Activated CD4-positive, alpha-beta T cell treated with anti-CD3 and anti-CD28 coated beads, Interleukin-2, amount 50 U/mL, for 1 hour (primary cell): Measurements from ENCODE around the gene ABHD14A.

Source experiments
- DNase-seq: peaks from one replicate; pipeline ENCODE4 v3.0.0-alpha.2; 2020

The ABHD14A gene

DNA sequence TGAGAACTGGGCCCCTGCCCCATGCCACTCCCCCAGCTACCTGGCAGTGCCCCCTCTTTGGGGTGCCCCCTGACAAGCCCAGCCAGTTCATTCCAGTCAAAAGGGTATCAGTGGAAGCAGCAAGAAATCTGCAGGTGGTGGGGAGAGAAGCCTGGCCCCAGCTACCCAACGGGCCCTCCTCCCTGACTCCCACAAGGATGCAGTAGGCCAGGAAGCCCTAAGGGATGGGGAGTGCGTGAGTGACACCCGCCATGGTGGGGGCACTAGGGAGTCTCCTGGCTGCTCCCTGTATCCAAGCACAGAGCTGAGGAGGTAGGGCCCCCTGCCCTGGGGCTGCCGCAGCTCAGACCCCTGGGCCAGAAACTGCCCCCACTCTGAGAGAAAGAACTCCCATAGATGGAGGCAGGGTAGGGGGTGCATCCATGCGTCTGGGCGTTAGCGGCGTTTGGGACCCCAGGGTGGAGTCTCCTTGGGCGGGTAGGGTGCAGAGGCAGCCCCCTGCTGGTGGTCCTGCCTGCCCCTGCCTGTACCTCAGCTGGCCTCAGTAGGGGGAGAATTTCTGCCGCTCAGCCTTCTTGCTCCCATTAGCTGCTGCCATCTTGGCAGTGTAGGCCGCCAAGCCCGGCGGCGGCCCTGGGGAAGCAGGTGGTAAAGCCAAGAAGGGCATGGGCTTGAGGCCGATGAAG lies 17.2 kb upstream of the ABHD14A start:
- no peak for DNase-seq

DNA sequence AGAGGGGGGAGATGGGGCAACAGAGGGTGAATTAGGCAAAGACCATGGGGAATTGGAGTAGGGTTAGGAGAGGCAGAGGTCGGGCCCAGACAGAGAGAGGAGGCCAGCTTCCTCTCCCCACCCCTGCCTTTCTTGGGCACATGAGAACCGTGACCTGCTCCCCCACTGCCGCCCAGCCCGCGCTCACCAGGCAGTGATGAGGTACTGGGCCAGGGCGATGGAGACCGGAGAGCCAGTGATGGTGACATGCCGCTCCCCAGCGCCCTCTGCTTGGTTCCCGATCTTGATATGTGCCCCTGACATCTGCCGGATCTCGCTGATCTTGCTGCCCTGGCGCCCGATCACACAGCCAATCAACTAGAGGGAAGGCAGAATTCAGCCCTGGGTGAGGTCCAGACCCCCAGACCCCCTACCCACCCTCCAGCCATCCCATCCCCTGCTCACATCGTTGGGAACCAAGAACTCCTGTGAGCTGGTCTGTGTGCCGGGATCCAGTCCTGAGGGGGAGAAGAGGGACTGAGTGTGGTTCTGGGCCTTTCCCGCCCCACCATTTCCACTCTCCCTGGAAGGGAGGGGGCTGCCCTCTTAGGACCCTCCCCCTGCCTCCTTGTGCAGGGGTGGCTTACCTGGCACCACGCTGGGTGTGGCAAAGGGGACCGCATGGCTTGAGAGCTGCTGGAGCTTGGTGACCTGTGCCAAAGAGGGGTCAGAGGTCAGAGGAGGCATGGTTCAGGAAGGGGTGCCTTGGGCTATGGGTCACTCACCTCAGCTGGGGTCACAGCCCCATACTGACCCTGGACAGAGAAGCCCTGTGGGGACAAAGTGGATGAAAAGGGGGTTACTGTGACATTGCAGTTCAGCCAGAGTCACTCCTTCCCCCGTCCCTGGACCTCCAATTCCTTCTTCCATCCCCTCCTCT lies 16.0 kb upstream of the ABHD14A start:
- DNase-seq, result no peak

GRCh38 chr3:51959651-51960050 lies 15.2 kb upstream of the ABHD14A start:
- DNase-seq, result no peak

DNA sequence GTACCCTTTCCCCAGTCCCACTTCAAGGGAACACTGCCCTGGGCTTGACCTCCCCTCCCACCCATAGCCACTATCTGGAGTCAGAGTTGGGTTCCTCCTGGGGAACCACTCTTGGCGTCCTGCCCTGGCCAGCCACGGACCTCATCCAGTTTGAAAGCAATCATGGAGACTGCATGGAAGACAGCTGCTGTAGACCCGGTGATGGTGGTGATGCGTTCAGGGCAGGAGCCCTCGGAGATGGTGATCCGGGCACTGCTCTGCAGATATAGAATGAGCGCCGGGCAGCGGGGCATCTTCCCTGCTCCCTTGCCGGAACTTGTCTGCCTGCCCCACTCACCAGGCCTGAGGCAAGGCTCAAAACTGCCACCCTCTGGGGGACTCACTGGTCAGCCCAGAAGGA lies 14.5 kb upstream of the ABHD14A start:
- no peak for DNase-seq

GRCh38 chr3:51961011-51961410 lies 13.9 kb upstream of the ABHD14A start:
- DNase-seq, result no peak

- DNase-seq, result no peak
These were observed 13.0 kb upstream of the ABHD14A start for GRCh38 chr3:51961602-51962569.

GRCh38 chr3:51962854-51963530 lies 11.9 kb upstream of the ABHD14A start:
- no peak for DNase-seq

- DNase-seq, result no peak
These were observed 10.9 kb upstream of the ABHD14A start for GRCh38 chr3:51963951-51964451.

- DNase-seq, result no peak
These were observed 10.3 kb upstream of the ABHD14A start for GRCh38 chr3:51964521-51964920.

DNA sequence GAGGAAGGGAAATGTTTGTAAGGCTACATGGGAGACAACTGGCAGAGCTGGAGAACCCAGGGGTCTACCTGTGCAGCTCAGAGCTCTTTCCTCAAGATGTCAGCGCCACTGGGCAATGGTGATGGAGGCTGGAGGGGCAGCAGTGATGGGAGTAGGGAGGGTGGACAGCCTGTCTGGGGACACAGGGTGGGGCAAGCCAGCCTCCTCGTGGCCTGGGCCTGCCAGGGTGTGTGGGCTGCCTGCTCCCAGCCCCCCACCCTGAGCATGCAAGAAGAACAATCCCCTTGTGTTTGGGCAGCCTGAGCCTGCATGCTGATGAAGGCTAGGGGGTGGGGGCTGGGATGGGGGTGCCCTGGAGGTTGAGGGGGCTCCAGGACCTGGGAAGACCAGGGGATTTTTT lies 8.8 kb upstream of the ABHD14A start:
- no peak for DNase-seq

DNA sequence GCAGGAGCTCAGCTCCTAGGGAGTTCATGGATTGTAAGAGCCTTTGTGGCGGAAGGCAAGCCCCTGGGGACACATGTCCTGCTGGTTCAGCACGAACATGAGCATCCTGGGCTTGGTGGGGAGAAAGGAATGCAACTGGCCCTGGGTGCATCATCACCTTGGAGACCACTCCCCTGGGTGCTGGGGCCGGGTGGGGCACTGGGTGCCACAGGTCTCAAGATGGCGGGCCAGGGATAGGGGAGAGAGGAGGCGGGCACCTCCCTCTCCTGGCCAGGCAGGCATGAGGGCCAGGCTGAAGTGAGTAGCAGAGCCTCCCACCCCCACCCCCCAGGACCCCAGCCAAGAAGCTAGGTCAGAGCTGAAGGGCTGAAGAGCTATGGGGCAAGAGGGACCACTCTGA lies 8.4 kb upstream of the ABHD14A start:
- no peak for DNase-seq

GRCh38 chr3:51966922-51967383 lies 7.9 kb upstream of the ABHD14A start:
- DNase-seq, result no peak

- DNase-seq, result peak; percentile 22
These were observed 7.3 kb upstream of the ABHD14A start, which contains the start of gene PCBP4 for GRCh38 chr3:51967384-51968169. Gene PCBP4, minus strand, starts transcription at chr3:51967454. Its CDS starts 6,214 bp downstream, at chr3:51961240.

GRCh38 chr3:51968170-51968775 lies 6.6 kb upstream of the ABHD14A start:
- no peak for DNase-seq

DNA sequence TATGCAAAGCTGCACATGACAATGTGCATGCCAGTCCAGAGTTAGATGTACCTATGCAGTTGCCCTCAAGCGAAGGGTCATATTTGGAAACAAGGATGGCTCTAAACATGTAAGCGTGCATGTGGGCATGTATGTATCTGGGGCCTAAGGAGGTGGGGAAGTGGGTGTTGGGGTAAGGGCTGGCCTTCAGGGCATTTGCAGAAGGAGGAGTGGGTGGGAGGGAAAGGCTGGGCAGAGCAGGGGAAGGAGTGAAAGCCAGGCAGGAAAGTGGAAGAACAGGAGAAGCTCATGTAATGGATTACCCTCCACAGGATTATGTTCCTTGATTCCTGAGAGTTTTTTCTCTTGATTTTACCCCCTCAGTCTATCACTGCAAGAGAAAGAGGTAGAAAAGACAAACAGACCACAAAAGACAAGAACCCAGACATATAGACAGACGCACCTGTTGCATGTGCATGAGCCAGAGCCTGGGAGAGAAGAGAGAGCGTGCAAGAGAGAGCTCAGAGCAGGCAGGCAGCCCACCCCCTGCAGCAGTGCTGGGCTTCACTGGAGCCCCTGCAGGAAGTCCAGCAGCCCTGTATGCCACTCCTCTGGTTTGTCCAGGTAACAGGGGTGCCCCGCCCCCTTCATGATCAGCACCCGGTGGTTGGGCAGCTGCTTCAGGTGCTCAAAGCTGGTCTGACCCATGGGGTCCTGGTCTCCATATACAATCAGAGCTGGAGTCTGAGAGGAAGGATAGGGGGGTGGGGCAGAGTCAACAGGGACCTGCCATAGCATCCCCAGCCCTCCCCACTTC lies 5.8 kb upstream of the ABHD14A start:
- no peak for DNase-seq

DNA sequence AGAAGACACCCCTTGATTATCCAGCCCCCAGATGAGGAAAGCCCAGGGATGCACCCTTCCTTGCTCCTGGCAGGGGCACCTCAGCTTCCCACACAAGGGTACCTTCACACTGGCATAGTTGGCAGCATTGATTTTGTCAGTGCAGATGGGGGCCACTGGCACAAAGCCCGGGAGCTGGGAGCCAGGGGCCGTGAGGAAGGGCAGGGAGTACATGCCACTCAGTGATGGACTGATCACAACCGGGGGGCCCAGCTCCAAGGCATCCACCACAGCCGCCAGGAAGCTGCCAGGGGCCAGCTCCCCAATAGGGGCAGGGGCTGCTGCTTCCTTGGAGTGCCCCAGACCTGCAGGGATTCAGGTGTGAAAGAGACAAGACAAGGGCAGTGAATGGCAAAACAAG lies 5.0 kb upstream of the ABHD14A start:
- no peak for DNase-seq

DNA sequence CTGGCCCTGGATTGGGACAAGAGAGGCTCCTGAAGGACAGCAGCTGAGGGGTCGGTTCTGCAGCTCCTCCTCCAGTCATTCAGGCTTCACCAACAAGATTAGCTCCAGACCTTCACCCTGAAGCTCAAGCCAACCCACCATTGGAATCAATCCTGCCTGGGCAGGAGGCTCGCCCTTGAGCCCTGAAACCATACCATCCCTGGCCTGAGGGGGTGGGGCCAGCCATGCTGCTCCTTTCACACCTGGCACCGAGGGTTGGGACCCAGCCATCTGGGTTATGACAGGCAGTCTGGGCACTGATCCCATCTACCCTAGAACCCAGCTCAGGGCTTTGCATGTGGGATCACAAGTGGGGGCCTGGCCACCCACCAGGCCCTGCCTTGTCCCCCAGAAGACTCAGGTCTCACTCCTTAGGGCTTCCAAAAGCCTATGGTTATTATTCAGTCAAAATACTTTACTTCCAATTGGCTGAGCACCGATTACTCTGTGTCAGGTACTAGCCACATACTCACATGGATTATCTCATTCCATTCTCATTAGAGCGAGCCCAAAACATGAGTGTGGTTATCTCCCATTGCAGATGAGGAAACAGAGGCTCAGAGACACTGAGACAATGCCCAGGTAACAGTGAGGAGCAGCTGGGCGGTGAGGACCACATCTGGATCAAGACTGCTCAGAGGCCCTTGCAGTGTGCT lies 4.1 kb upstream of the ABHD14A start:
- no peak for DNase-seq

- no peak for DNase-seq
These were observed 3.5 kb upstream of the ABHD14A start for GRCh38 chr3:51971350-51971749.

DNA sequence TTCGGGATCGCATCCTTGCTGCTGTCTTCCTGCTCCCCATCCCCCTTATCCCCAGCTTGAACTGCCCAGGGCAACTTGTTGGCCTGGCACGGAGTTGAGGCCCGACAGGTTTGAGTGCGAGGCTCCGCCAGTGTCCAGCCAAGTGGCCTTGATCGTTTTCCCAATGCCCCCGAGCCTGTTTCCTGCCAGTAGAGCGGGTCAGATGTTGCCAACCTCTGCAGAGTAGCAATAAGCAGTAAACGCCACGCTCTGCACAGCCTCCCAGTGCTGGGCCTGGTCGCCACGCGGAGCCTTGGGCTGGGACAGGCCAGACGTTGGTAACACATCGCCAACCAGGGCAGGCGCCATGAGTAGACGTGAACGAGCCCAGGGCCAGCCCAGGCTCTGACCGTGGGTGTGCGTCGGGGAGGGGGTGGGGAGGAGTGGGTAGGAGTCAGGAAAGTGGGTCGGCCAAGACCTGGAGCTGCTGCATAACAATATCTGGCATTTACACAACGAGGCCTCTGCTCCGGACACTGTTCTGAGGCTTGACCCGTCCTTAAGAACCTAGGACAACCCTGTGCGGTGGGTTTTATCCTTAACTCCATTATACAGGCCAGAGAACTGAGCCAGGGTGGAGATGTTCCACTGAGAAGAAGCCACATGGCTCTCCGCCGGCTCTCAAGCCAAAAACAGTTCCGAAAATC lies 444 bp upstream of the ABHD14A start:
- no peak for DNase-seq
